HG02763 (cell line): ENCODE measurements around the gene MBD6.

ENCODE experiments used
- ATAC-seq: cut with Tn5 transposase; IDR thresholded peaks from one replicate; pipeline ENCODE4 v1.9.1; 2021; ENCODE audit warnings: mild to moderate bottlenecking, moderate library complexity; ENCODE audit not compliant: unreplicated experiment

Gene MBD6

GRCh38 chr12:57525615-57526383 is 3.2 kb downstream of the MBD6 start:
- no peak for ATAC-seq

- no peak for ATAC-seq
These were observed 4.0 kb downstream of the MBD6 start for GRCh38 chr12:57526477-57527126.

GRCh38 chr12:57527184-57527583 is 4.6 kb downstream of the MBD6 start:
- no peak for ATAC-seq

GRCh38 chr12:57528176-57528575 is 5.6 kb downstream of the MBD6 start:
- ATAC-seq: no peak

GRCh38 chr12:57528831-57529555 is 6.4 kb downstream of the MBD6 start:
- no peak for ATAC-seq

- ATAC-seq: no peak
These were observed 7.2 kb downstream of the MBD6 start for GRCh38 chr12:57529831-57530230.

- ATAC-seq: no peak
These were observed 7.9 kb downstream of the MBD6 start for GRCh38 chr12:57530396-57531142.

GRCh38 chr12:57531836-57532235 is 9.2 kb downstream of the MBD6 start:
- ATAC-seq: no peak

- no peak for ATAC-seq
These were observed 10.5 kb downstream of the MBD6 start for GRCh38 chr12:57533108-57533507.

GRCh38 chr12:57534250-57534649 is 11.6 kb downstream of the MBD6 start:
- ATAC-seq: no peak

- no peak for ATAC-seq
These were observed 12.4 kb downstream of the MBD6 start for GRCh38 chr12:57534991-57535543.

- no peak for ATAC-seq
These were observed 13.4 kb downstream of the MBD6 start for GRCh38 chr12:57535764-57536596.

- ATAC-seq: no peak
These were observed 13.9 kb downstream of the MBD6 start for GRCh38 chr12:57536597-57536942.

- no peak for ATAC-seq
These were observed 16.6 kb downstream of the MBD6 start for GRCh38 chr12:57539134-57539768.

GRCh38 chr12:57541001-57541400 is 18.4 kb downstream of the MBD6 start:
- no peak for ATAC-seq

- ATAC-seq: no peak
These were observed 19.1 kb downstream of the MBD6 start for GRCh38 chr12:57541717-57542116.

- ATAC-seq: no peak
These were observed 21.0 kb downstream of the MBD6 start for GRCh38 chr12:57543581-57543980.

GRCh38 chr12:57545809-57546437 is 23.3 kb downstream of the MBD6 start:
- no peak for ATAC-seq
